Thoracic aorta (tissue), 2 donors: ENCODE results near the gene ABCC3. TPM values are rescaled to one million over a fixed set of nuclear protein-coding genes. Genes with fewer than 3 reads are reported as not detected.

Source experiments
- ATAC-seq: fragments of 150-250 bp; one replicate; pipeline ENCODE4 v1.8.0; 2017; ENCODE audit warnings: low read depth; ENCODE audit not compliant: insufficient number of reproducible peaks, low FRiP score
- DNase-seq: peaks from one replicate; pipeline ENCODE4 v3.0.0-alpha.2; 2020; ENCODE audit warnings: low spot score
- H3K27ac ChIP-seq, 2 donors: fragments of 200-600 bp; sonication (generic); 1 replicate in 1 of 2; 2 replicates in 1 of 2; pipeline ENCODE4 v1.5.1; 2016; ENCODE audit warnings: mild to moderate bottlenecking in 2 of 2, moderate library complexity in 2 of 2
- H3K27me3 ChIP-seq: fragments of 200-600 bp; sonication (generic); replicated peaks from 2 replicates; pipeline ENCODE4 v1.6.0; 2016; ENCODE audit warnings: mild to moderate bottlenecking; ENCODE audit not compliant: insufficient read depth
- H3K36me3 ChIP-seq: fragments of 200-600 bp; sonication (generic); one replicate; pipeline ENCODE4 v1.5.1; 2016
- H3K4me1 ChIP-seq, 2 donors: fragments of 200-600 bp; sonication (generic); 1 replicate in 1 of 2; 2 replicates in 1 of 2; pipeline versions ENCODE4 v1.5.1 to v1.6.0; 2016; ENCODE audit warnings: low read depth in 2 of 2, mild to moderate bottlenecking in 1 of 2; ENCODE audit not compliant: control insufficient read depth in 1 of 2
- H3K4me3 ChIP-seq: fragments of 200-600 bp; sonication (generic); 2 replicates; pipeline ENCODE4 v1.5.1; 2016; ENCODE audit warnings: mild to moderate bottlenecking
- H3K9me3 ChIP-seq: fragments of 200-600 bp; sonication (generic); 2 replicates; pipeline ENCODE4 v1.5.1; 2016
- CTCF ChIP-seq: fragments of 200-600 bp; sonication (generic); IDR thresholded peaks from one replicate; pipeline ENCODE4 v1.5.1; 2019; ENCODE audit warnings: antibody characterized with exemption
- total RNA-seq, 2 donors: library from RNA; depleted of rRNA; stranded (reverse); fragments of >200 nt; gene quantifications; one replicate each; pipeline versions ENCODE4 v1.1.0 to v1.2.3, GENCODE V29; 2016

Gene ABCC3
- total RNA-seq, 2 donors from 2014 or later = 72.7 to 143 TPM

- H3K27ac ChIP-seq = no peak overlapping the region
- H3K27me3 ChIP-seq = no peaks in the 10 kb centered on the region
- no peaks in the 10 kb centered on the region for H3K9me3 ChIP-seq
- no peaks in the 10 kb centered on the region for H3K36me3 ChIP-seq
- H3K4me1 ChIP-seq = peaks cover 9 to 14% of the 10 kb centered on the region in 2 donors
- no peak overlapping the region for H3K4me3 ChIP-seq
- DNase-seq = no peak
- no peak for ATAC-seq
- no peak for TF ChIP-seq CTCF
Measured at GRCh38 chr17:50665838-50666237, 31.2 kb downstream of the ABCC3 start.

GRCh38 chr17:50666316-50666715 is 31.6 kb downstream of the ABCC3 start:
- DNase-seq (no peak), ATAC-seq (no peak)
- no peaks in the 10 kb centered on the region for H3K27me3 ChIP-seq
- H3K36me3 ChIP-seq = no peaks in the 10 kb centered on the region
- TF ChIP-seq CTCF = no peak
- peaks cover 4 to 9% of the 10 kb centered on the region in 2 donors for H3K4me1 ChIP-seq
- H3K27ac ChIP-seq = no peak overlapping the region
- H3K4me3 ChIP-seq = no peak overlapping the region
- no peaks in the 10 kb centered on the region for H3K9me3 ChIP-seq

DNA sequence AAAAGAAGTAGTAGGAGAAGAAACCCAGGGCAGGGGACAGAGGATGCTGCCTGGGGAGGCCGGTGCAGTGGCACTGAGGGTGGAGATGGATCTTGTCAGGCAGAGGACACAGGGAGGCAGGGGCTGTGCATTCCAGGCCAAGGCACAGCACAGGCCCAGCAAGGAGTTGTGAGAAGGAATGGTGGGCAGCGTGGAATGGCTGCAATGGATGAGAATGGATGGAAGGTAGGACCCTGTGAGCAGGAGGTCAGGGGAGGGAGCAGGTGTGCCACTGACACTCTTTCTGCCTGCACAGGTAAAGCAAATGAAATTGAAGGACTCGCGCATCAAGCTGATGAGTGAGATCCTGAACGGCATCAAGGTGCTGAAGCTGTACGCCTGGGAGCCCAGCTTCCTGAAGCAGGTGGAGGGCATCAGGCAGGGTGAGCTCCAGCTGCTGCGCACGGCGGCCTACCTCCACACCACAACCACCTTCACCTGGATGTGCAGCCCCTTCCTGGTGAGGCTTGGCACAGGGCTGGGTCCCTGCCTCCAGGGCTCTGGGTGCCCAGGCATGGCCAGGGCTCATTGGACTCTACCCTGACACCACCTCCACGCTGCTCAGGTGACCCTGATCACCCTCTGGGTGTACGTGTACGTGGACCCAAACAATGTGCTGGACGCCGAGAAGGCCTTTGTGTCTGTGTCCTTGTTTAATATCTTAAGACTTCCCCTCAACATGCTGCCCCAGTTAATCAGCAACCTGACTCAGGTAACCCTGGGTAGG is 32.8 kb downstream of the ABCC3 start:
- Histone ChIP-seq H3K36me3 (no peaks in the 10 kb centered on the region), H3K27ac (peak overlapping the region in 1 of 2 donors; percentile 11), H3K4me1 (no peaks in the 10 kb centered on the region), H3K27me3 (no peaks in the 10 kb centered on the region), H3K4me3 (no peak overlapping the region), H3K9me3 (no peaks in the 10 kb centered on the region)
- no peak for TF ChIP-seq CTCF
- DNase-seq (no peak), ATAC-seq (no peak)

DNA sequence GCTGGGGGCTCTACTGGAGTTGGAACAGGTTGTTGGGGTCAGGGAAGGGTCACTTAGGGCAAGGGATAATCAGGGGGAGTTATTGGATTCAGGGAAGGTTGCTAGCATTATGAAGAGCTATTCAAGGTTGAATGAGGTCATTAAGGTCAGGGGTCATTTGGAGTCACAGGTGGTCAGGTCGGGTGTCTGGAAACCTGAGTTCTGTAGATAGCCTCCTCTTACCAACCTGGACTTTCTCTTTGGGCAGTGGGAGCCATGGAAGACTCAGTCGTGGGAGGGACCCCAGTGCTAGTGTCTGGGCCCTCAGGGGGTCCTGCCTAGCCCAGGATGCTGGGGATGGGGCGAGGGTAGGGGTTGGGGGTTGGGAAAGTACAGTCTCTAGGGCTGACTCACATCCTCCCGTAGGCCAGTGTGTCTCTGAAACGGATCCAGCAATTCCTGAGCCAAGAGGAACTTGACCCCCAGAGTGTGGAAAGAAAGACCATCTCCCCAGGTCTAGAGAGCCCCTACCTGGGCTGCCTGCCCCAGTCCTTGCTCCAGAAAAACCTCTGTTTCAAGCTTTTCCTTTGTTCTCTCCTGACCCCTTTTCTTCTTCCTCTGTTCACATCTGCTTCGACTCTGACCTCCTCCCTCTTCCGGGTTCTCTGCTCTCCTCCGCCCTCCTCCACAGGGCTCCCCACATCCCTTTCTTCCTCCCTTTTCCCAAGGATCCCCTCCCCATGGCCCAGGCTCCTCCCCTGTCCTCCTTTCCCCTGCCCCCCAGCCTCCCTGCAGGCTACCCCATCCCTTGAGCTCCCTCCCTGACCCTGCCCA is 33.5 kb downstream of the ABCC3 start:
- Histone ChIP-seq H3K4me1 (peaks cover 4 to 5% of the 10 kb centered on the region in 2 donors), H3K27ac (peak overlapping the region in 1 of 2 donors; percentile 11), H3K4me3 (no peak overlapping the region), H3K27me3 (no peaks in the 10 kb centered on the region), H3K36me3 (no peaks in the 10 kb centered on the region), H3K9me3 (no peaks in the 10 kb centered on the region)
- ATAC-seq (no peak), DNase-seq (no peak)
- TF ChIP-seq CTCF = no peak

DNA sequence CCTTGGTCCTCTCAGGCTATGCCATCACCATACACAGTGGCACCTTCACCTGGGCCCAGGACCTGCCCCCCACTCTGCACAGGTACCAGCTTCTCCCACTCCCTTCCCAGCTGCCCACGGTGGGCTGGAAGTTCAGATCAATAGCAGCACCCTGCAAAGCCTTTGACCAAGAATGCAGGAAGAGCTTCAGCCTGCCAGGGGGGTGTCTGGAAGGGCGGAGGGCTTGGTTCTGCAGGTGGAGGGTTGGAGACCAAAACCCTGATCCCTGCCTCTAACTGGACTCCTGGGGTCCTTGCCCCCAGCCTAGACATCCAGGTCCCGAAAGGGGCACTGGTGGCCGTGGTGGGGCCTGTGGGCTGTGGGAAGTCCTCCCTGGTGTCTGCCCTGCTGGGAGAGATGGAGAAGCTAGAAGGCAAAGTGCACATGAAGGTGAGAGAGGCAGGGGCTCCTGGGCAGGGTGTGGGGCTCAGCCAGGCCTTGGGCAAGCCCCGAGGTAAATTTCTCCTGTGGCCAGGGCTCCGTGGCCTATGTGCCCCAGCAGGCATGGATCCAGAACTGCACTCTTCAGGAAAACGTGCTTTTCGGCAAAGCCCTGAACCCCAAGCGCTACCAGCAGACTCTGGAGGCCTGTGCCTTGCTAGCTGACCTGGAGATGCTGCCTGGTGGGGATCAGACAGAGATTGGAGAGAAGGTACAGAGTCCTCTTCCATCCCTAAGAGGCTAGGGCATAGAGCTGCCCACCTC is 34.3 kb downstream of the ABCC3 start:
- TF ChIP-seq CTCF = no peak
- no peak overlapping the region for H3K4me3 ChIP-seq
- H3K4me1 ChIP-seq = peaks cover 4 to 10% of the 10 kb centered on the region in 2 donors
- H3K9me3 ChIP-seq = no peaks in the 10 kb centered on the region
- no peak for DNase-seq
- ATAC-seq = no peak
- peak overlapping the region in 1 of 2 donors; percentile 11 for H3K27ac ChIP-seq
- no peaks in the 10 kb centered on the region for H3K36me3 ChIP-seq
- no peaks in the 10 kb centered on the region for H3K27me3 ChIP-seq
